HG02973 (cell line): ENCODE data around the gene TRAPPC14.
"Not testable (repeated sequence)": the region's sequence is repeated elsewhere in the genome, so short reads cannot be mapped to it uniquely, and the experiment has no call there.

Experiments used
- ATAC-seq: cut with Tn5 transposase; IDR thresholded peaks from one replicate; pipeline ENCODE4 v1.9.1; 2021; ENCODE audit warnings: moderate library complexity; ENCODE audit not compliant: unreplicated experiment

TRAPPC14 gene

DNA sequence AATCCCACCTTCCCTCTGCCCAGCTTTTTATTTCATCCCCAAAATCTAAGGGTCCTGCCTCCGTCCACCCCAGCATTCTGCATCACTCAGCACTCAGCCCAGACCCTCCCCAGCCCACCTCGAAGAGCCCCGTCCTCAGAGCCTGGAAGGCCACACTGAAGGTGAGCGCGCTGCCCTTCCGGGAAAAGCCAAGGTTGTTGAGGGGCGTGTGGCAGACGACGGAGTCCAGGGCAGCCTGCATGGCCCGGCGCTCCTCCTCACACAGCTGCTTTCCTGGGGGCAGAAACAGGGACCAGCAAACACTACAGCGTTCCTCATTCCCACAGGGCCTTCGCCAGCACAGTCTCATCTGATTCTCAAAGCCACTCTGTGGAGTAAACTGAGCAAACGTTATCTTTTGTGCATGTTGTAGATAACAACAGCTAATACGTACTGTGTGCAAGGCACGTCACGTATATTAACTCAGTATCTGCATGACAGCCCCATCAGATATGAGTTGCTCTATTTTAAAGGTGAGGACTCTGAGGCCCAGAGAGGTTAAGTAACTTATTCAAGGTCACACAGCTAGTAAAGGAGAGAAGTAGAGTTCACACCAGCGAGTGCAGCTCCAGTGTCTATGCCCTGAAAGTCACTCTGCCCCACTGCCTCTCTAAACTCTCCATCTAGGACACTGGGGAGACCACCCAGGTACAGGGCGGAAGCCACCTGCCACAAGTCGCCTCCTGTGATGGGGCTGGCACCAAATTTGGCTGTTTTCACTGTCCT lies 2.8 kb downstream of the TRAPPC14 start:
- ATAC-seq, result no peak

- ATAC-seq, result no peak
Measured at GRCh38 chr7:100154651-100155491, 3.7 kb downstream of the TRAPPC14 start.

DNA sequence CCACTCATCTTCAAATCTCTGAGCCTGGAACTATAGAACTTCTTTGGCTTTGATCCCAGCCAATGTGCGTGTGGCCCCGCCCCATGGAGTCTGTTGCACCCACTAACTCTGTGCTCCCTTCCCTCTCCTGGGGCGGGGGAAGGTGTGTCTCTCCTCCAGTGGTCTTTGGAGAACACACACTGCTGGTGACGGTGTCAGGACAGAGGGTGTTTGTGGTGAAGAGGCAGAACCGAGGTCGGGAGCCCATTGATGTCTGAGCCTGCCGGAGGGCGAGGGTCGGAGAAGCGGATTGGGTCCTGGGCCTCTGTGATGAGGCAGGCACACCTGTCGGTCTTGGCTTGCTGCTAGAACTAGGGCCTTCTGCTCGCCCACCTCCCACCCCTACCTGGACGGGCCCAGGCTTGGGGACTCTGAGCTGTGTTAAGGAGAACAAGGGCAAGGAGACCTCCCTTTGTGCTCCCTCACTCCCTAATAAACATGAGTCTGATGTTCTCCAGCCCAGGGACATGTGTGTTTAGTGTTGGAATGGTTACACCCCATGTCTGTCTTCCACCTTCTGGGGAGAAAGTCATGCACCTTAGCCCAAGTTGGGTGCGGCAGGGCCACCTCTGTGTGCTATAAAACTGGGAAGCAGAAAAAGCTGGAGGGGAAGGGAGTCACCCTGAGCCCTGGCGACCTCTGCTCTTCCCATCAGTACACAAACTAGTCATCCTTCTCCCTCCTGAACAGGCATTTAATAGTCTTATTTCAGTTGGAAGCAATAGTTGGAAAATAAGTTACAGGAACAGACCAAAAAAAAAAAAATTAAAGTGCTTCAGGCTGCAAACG lies 4.6 kb downstream of the TRAPPC14 start:
- no peak for ATAC-seq

DNA sequence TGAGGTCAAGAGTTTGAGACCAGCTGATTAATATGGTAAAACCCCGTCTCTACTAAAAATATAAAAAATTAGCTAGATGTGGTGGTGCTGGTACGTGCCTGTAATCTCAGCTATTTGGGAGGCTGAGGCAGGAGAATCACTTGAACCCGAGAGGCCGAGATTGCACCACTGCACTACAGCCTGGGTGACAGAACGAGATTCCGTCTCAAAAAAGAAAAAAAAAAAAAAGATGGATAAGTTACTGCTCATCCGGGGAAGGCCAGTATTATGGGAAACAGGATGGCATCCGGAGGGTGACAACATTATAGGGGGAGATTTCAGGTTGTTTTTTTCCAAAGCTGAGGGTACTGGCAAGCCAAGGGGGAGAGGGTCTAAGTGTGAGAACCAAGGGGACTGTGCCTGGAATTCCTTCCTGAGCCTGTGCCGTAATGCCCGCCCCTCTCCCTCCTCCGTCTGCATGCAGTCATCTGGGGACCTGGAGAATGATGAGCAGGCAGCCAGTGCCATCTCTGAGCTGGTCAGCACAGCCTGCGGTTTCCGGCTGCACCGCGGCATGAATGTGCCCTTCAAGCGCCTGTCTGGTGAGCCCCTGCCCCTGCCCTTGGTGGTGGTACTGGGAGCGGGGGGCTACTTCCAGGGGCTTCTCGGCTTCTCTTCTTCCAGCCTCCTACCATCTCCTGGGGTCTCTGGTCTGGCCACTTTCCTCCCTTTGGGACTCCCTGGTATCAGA lies 5.4 kb downstream of the TRAPPC14 start:
- ATAC-seq, result no peak

GRCh38 chr7:100152404-100152803 lies 6.1 kb downstream of the TRAPPC14 start:
- ATAC-seq, result no peak

- peak; percentile 98 for ATAC-seq
Measured at GRCh38 chr7:100148559-100149328, 9.8 kb downstream of the TRAPPC14 start, which contains the start of gene LAMTOR4. Gene LAMTOR4 (plus strand): TSS chr7:100148918. CDS start chr7:100148973, 55 bp downstream.

DNA sequence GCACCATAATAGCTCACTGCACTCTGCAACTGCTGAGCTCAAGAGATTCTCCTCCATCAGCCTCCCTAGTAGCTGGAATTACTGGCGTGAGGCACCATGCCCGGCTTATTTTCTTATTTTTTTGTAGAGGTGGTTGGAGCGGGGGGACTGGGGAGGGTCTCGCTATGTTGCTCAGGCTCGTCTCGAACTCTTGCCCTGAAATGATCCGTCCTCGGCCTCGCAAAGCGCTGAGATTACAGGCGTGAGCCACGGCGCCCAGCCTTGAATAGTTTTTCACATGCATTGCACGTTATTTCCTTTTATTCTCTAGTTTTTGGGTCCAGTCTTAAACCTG lies 10.3 kb downstream of the TRAPPC14 start:
- no peak for ATAC-seq

GRCh38 chr7:100147278-100147677 lies 11.2 kb downstream of the TRAPPC14 start:
- ATAC-seq, result no peak

- ATAC-seq, result not testable (repeated sequence)
Measured at GRCh38 chr7:100146350-100146749, 12.2 kb downstream of the TRAPPC14 start.

GRCh38 chr7:100142461-100142860 lies 16.1 kb downstream of the TRAPPC14 start:
- ATAC-seq, result no peak

DNA sequence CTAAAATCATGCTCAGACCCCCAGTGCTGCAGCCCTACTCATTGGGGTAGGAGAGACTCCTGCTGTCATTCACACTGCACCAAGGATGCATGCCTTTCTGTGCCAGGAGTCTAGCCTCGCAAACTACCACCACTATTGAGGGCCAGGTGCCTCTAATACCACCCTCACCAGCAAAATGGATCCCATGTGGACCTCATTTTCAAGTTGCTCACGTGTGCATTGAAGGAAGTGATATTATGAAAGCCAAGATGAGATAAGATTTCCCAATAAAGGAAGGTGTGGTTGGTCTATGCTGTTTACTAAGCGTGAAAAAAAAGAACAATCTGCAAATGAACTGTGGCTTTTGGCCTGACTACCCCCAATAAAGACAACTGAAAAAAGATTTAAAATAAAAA lies 17.0 kb downstream of the TRAPPC14 start:
- no peak for ATAC-seq

DNA sequence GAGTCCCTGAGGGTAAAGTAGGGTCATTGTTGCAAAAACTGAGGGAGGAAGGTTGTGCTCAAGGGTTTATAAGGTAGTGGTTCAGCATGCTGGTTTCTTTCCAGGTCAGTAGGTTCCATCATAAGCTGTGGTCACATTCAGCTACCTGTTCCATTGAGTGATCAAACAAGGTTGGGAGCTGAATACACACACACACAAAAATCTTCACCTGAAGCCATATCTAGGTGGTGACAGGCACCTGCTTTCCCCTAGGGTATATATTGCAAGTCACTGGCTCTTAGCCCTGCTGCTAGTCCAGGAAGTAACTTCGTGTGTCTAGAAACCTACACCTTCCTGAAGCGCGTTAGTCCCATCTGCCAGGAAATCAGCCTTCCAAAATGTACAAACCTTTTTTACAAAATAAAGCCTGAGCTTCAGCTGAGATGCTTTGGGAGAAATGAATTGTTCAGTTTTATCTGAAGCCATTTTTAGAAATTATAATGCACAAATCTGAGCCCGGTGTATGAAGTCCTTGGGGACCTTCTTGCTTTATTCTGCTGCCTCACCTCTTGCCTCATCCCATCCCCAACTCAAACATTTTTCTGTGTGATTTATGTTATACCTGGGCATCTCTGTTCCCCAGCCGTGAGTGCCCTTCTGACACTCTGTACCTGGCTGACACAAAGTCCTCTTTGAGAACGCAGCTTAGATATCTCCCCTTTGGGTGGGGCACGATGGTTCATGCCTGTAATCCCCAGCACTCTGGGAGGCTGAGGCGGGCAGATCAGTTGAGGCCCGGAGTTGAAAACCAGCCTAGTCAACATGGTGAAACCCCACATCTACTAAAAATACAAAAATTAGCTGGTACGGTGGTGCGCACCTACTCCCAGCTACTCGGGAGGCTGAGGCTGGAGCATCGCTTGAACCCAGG lies 20.4 kb downstream of the TRAPPC14 start:
- ATAC-seq, result no peak

GRCh38 chr7:100132697-100133151 lies 25.8 kb downstream of the TRAPPC14 start:
- no peak for ATAC-seq

DNA sequence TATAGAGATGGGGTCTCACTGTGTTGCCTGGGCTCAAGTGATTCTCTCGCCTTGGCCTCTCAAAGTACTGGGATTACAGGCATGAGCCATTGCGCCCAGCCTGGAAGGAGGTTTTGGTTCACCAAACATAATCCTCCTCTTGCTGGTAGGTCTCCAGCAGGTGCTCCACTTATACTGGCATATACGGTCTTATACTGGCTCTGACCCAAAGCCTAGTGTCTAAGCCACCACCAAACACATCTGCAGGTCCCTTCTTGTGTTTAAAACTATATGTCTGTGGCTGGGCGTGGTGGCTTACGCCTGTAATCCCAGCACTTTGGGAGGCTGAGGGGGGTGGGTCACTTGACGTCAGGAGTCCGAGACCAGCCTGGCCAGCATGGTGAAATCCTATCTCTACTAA lies 26.4 kb downstream of the TRAPPC14 start:
- no peak for ATAC-seq

DNA sequence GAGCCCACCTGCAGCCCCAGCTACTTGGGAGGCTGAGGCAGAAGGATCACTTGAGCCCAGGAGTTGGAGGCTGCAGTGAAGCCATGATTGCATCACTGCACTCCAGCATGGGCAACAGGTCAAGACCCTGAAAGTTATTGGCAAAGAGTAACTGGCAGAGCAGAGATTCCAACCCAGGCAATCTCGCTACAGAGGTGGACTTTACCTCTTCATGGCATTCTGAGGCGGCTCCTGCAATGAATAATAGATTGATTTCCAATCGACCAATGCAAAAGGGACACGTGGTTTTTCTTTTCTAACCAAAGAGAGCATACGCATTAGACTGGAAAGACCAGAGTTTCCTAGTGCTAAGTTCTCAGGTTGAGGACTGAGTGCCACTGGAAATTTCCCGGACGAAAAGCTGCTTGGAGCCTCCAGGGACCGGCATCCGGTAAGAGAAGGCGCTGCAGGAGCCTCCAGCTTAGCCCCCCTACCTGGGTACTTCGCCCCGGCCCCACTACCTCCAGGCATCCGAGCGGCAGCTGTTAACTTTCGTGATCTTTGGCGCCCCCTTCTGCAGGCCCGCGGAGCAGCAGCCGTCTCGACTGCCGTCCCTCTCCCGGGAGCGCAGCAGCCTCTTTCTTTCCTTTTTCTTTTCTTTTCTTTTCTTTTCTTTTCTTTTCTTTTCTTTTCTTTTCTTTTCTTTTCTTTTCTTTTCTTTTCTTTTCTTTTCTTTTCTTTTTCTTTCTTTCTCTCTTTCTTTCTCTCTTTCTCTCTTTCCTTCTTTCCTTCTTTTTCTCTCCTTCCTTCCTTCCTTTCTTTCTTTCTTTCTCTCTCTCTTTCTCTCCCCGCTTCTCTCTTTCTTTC lies 27.7 kb downstream of the TRAPPC14 start:
- ATAC-seq, result no peak

DNA sequence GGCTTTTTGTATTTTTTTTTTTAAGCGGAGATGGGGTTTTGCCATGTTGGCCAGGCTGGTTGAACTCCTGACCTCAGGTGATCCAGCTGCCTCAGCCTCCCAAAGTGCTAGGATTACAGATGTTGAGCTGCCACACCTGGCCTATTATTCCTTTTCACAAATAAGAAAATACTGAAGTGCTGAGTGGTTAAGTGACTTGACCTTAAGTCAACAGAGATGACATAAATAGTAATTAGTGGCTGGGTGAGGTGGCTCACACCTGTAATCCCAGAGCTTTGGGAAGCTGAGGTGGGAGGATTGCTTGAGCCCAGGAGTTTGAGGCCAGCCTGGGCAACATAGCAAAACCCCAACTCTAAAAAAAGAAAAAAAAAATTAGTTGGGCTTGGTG lies 28.3 kb downstream of the TRAPPC14 start:
- not testable (repeated sequence) for ATAC-seq

DNA sequence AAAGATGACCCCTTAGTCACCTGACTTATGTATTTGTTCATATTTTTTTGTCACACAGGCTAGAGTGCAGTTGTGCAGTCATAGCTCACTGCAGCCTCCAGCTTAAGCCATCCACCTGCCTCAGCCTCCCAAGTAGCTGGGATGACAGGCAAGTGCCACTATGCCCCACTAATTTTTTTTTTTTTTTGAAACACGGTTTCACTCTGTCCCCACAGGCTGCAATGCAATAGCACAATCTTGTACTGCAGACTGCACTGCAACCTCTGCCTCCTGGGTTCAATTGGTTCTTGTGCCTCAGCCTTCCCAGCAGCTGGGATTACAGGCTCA lies 29.9 kb downstream of the TRAPPC14 start:
- ATAC-seq, result no peak
